Vagina (tissue), 2 donors: ENCODE measurements around the gene LTV1. TPM values are rescaled to one million over a fixed set of nuclear protein-coding genes. Genes with fewer than 3 reads are reported as not detected.

Experiments
- DNase-seq, 2 donors: peaks; one replicate each; pipeline ENCODE4 v3.0.0-alpha.2; 2017; ENCODE audit errors: extremely low spot score in 2 of 2
- H3K27ac ChIP-seq: fragments of 200-600 bp; sonication (generic); one replicate; pipeline ENCODE4 v1.5.1; 2019
- H3K27me3 ChIP-seq: fragments of 200-600 bp; sonication (generic); one replicate; pipeline ENCODE4 v1.5.1; 2019
- H3K36me3 ChIP-seq, 2 donors: fragments of 200-600 bp; sonication (generic); one replicate each; pipeline ENCODE4 v1.5.1; 2017 to 2019
- H3K4me1 ChIP-seq: fragments of 200-600 bp; sonication (generic); one replicate; pipeline ENCODE4 v1.5.1; 2019
- H3K4me3 ChIP-seq, 2 donors: fragments of 200-600 bp; sonication (generic); 1 replicate in 1 of 2; 2 replicates in 1 of 2; pipeline ENCODE4 v1.5.1; 2016 to 2019
- H3K9me3 ChIP-seq: fragments of 200-600 bp; sonication (generic); one replicate; pipeline ENCODE4 v1.5.1; 2019
- CTCF ChIP-seq, 3 experiments: fragments of 450-650 bp in 2 of 3; fragments of 200-600 bp in 1 of 3; sonication (generic) in 1 of 3; IDR thresholded peaks; one replicate each; pipeline ENCODE4 v1.5.1; 2017 to 2019; ENCODE audit warnings: antibody characterized with exemption in 3 of 3, mild to moderate bottlenecking in 2 of 3, moderate library complexity in 2 of 3
- POLR2A ChIP-seq, 2 donors: fragments of 450-650 bp; IDR thresholded peaks; one replicate each; pipeline ENCODE4 v1.6.1; 2017; ENCODE audit warnings: antibody characterized with exemption in 2 of 2, mild to moderate bottlenecking in 2 of 2, moderate library complexity in 2 of 2
- POLR2AphosphoS5 ChIP-seq, 2 donors: sonication (generic); formaldehyde crosslinking; IDR thresholded peaks; one replicate each; pipeline ENCODE4 v1.9.0; 2017; ENCODE audit warnings: antibody characterized with exemption in 2 of 2, mild to moderate bottlenecking in 2 of 2, low read depth in 1 of 2; ENCODE audit not compliant: insufficient read depth in 1 of 2
- intact Hi-C: fragments of 100-400 bp; cut with DNase I; formaldehyde crosslinking; loops from one replicate; pipeline ENCODE4 v1.15.1; 2023
- total RNA-seq: library from RNA; depleted of rRNA; stranded (reverse); fragments of >200 nt; gene quantifications from one replicate; pipeline ENCODE4 v1.2.3, GENCODE V29; 2016

LTV1 gene
- total RNA-seq, 1 donor from 2014 or later = 23.3 TPM

- peaks cover 0 to 5% of the 10 kb centered on the region in 2 donors for H3K36me3 ChIP-seq
- intact Hi-C loops = no loop called here
- no peaks in the 10 kb centered on the region for H3K27me3 ChIP-seq
- no peak overlapping the region for H3K27ac ChIP-seq
- DNase-seq = no peak
- H3K4me3 ChIP-seq = no peak overlapping the region
- no peak for TF ChIP-seq POLR2AphosphoS5 (IDR thresholded peaks at IDR 0.05; ENCODE audit: insufficient read depth in 1 of 2, low read depth in 1 of 2)
- no peak for TF ChIP-seq POLR2A (IDR thresholded peaks at IDR 0.05)
- TF ChIP-seq CTCF (IDR thresholded peaks at IDR 0.05) = no peak
- no peaks in the 10 kb centered on the region for H3K9me3 ChIP-seq
- H3K4me1 ChIP-seq = no peaks in the 10 kb centered on the region
Observed at GRCh38 chr6:143811501-143812157, 31.5 kb upstream of the LTV1 start.

- TF ChIP-seq CTCF (IDR thresholded peaks at IDR 0.05) (no peak), POLR2A (IDR thresholded peaks at IDR 0.05) (no peak), POLR2AphosphoS5 (IDR thresholded peaks at IDR 0.05; ENCODE audit: insufficient read depth in 1 of 2, low read depth in 1 of 2) (no peak)
- H3K9me3 ChIP-seq = no peaks in the 10 kb centered on the region
- H3K36me3 ChIP-seq = no peaks in the 10 kb centered on the region
- no peak overlapping the region for H3K27ac ChIP-seq
- intact Hi-C loops = no loop called here
- no peak for DNase-seq
- H3K4me3 ChIP-seq = no peak overlapping the region
- H3K4me1 ChIP-seq = no peaks in the 10 kb centered on the region
- no peaks in the 10 kb centered on the region for H3K27me3 ChIP-seq
Observed at GRCh38 chr6:143817621-143818020, 25.5 kb upstream of the LTV1 start.

- Histone ChIP-seq H3K9me3 (no peaks in the 10 kb centered on the region), H3K27ac (no peak overlapping the region), H3K4me1 (no peaks in the 10 kb centered on the region), H3K4me3 (no peak overlapping the region), H3K27me3 (no peaks in the 10 kb centered on the region), H3K36me3 (no peaks in the 10 kb centered on the region)
- intact Hi-C loops = no loop called here
- no peak for TF ChIP-seq POLR2A (IDR thresholded peaks at IDR 0.05)
- no peak for DNase-seq
Observed at GRCh38 chr6:143821359-143821758, 21.8 kb upstream of the LTV1 start.

GRCh38 chr6:143822584-143823024 is 20.5 kb upstream of the LTV1 start:
- no peaks in the 10 kb centered on the region for H3K9me3 ChIP-seq
- H3K27ac ChIP-seq = no peak overlapping the region
- no peak for DNase-seq
- intact Hi-C loops = no loop called here
- TF ChIP-seq POLR2AphosphoS5 (IDR thresholded peaks at IDR 0.05; ENCODE audit: insufficient read depth in 1 of 2, low read depth in 1 of 2) (no peak), CTCF (IDR thresholded peaks at IDR 0.05) (no peak), POLR2A (IDR thresholded peaks at IDR 0.05) (no peak)
- H3K4me3 ChIP-seq = no peak overlapping the region
- H3K27me3 ChIP-seq = no peaks in the 10 kb centered on the region
- H3K4me1 ChIP-seq = no peaks in the 10 kb centered on the region
- H3K36me3 ChIP-seq = no peaks in the 10 kb centered on the region

- H3K4me1 ChIP-seq = no peaks in the 10 kb centered on the region
- TF ChIP-seq POLR2A (IDR thresholded peaks at IDR 0.05) (no peak), CTCF (IDR thresholded peaks at IDR 0.05) (no peak), POLR2AphosphoS5 (IDR thresholded peaks at IDR 0.05; ENCODE audit: insufficient read depth in 1 of 2, low read depth in 1 of 2) (no peak)
- H3K27me3 ChIP-seq = no peaks in the 10 kb centered on the region
- H3K9me3 ChIP-seq = no peaks in the 10 kb centered on the region
- DNase-seq = no peak
- H3K4me3 ChIP-seq = no peak overlapping the region
- H3K27ac ChIP-seq = no peak overlapping the region
- intact Hi-C loops = no loop called here
- H3K36me3 ChIP-seq = no peaks in the 10 kb centered on the region
Observed at GRCh38 chr6:143823548-143823947, 19.6 kb upstream of the LTV1 start.
